ENCODE measurements around the gene ABCB8.
"Not testable (repeated sequence)": the region's sequence is repeated elsewhere in the genome, so short reads cannot be mapped to it uniquely, and the experiment has no call there.

DNA sequence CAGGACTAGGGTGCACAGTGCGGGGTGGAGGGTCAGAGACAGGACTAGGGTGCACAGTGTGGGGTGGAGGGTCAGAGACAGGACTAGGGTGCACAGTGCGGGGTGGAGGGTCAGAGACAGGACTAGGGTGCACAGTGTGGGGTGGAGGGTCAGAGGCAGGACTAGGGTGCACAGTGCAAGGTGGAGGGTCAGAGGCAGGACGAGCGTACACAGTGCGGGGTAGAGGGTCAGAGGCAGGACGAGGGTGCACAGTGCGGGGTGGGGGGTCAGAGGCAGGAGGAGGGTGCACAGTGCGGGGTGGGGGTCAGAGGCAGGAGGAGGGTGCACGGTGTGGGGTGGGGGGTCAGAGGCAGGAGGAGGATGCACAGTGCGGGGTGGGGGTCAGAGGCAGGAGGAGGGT lies 15.2 kb downstream of the ABCB8 start:
- TF ChIP-seq, protein P1, sequence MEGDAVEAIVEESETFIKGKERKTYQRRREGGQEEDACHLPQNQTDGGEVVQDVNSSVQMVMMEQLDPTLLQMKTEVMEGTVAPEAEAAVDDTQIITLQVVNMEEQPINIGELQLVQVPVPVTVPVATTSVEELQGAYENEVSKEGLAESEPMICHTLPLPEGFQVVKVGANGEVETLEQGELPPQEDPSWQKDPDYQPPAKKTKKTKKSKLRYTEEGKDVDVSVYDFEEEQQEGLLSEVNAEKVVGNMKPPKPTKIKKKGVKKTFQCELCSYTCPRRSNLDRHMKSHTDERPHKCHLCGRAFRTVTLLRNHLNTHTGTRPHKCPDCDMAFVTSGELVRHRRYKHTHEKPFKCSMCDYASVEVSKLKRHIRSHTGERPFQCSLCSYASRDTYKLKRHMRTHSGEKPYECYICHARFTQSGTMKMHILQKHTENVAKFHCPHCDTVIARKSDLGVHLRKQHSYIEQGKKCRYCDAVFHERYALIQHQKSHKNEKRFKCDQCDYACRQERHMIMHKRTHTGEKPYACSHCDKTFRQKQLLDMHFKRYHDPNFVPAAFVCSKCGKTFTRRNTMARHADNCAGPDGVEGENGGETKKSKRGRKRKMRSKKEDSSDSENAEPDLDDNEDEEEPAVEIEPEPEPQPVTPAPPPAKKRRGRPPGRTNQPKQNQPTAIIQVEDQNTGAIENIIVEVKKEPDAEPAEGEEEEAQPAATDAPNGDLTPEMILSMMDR (IDR thresholded peaks at IDR 0.05), result not testable (repeated sequence)
- not testable (repeated sequence) for TF ChIP-seq POLR2A (IDR thresholded peaks at IDR 0.05)
